Breast epithelium (tissue), 4 donors: ENCODE measurements around the gene FOLR1. TPM values are rescaled to one million over a fixed set of nuclear protein-coding genes. Genes with fewer than 3 reads are reported as not detected.

Source experiments
- DNase-seq, 2 donors: peaks; one replicate each; pipeline ENCODE4 v3.0.0-alpha.2; 2019; ENCODE audit warnings: low spot score in 2 of 2
- H3K27ac ChIP-seq, 2 donors: fragments of 200-600 bp; sonication (generic) in 1 of 2; one replicate each; pipeline ENCODE4 v1.5.1; 2016 to 2019; ENCODE audit warnings: mild to moderate bottlenecking in 1 of 2
- H3K27me3 ChIP-seq, 2 donors: fragments of 200-600 bp; sonication (generic) in 1 of 2; one replicate each; pipeline versions ENCODE4 v1.5.1 to v1.6.0; 2017 to 2019; ENCODE audit warnings: control low read depth in 1 of 2, mild to moderate bottlenecking in 1 of 2
- H3K36me3 ChIP-seq: fragments of 200-600 bp; one replicate; pipeline ENCODE4 v1.5.1; 2019
- H3K4me1 ChIP-seq, 2 donors: fragments of 200-600 bp; sonication (generic); one replicate each; pipeline ENCODE4 v1.5.1; 2016 to 2019; ENCODE audit warnings: control low read depth in 1 of 2
- H3K4me3 ChIP-seq, 3 donors: fragments of 200-600 bp; sonication (generic); 1 replicate in 2 of 3; 2 replicates in 1 of 3; pipeline ENCODE4 v1.5.1; 2016 to 2019; ENCODE audit warnings: mild to moderate bottlenecking in 3 of 3, moderate library complexity in 2 of 3
- H3K9me3 ChIP-seq, 2 donors: fragments of 200-600 bp; sonication (generic) in 1 of 2; one replicate each; pipeline ENCODE4 v1.5.1; 2016 to 2019; ENCODE audit warnings: control low read depth in 1 of 2
- POLR2A ChIP-seq: fragments of 450-650 bp; IDR thresholded peaks from one replicate; pipeline ENCODE4 v1.6.1; 2016; ENCODE audit warnings: antibody characterized with exemption, mild to moderate bottlenecking, moderate library complexity
- POLR2AphosphoS5 ChIP-seq, 3 donors: sonication (generic); formaldehyde crosslinking; IDR thresholded peaks; one replicate each; pipeline ENCODE4 v1.6.1; 2017; ENCODE audit warnings: antibody characterized with exemption in 3 of 3
- intact Hi-C: fragments of 100-400 bp; cut with DNase I; formaldehyde crosslinking; loops from one replicate; pipeline ENCODE4 v1.15.1; 2023; ENCODE audit warnings: low total_unique reads
- total RNA-seq, 3 donors: library from RNA; depleted of rRNA; stranded (reverse); fragments of >200 nt; gene quantifications; one replicate each; pipeline ENCODE4 v1.1.0, GENCODE V29; 2016
- TF ChIP-seq, protein P1 (sequence below), 3 donors: fragments of 450-650 bp; IDR thresholded peaks; one replicate each; pipeline ENCODE4 v1.5.1; 2016 to 2017; ENCODE audit warnings: antibody characterized with exemption in 3 of 3, mild to moderate bottlenecking in 3 of 3, moderate library complexity in 3 of 3

FOLR1 gene
- total RNA-seq, 3 donors from 2014 or later, result 11.8 to 45.2 TPM; not detected in 1

DNA sequence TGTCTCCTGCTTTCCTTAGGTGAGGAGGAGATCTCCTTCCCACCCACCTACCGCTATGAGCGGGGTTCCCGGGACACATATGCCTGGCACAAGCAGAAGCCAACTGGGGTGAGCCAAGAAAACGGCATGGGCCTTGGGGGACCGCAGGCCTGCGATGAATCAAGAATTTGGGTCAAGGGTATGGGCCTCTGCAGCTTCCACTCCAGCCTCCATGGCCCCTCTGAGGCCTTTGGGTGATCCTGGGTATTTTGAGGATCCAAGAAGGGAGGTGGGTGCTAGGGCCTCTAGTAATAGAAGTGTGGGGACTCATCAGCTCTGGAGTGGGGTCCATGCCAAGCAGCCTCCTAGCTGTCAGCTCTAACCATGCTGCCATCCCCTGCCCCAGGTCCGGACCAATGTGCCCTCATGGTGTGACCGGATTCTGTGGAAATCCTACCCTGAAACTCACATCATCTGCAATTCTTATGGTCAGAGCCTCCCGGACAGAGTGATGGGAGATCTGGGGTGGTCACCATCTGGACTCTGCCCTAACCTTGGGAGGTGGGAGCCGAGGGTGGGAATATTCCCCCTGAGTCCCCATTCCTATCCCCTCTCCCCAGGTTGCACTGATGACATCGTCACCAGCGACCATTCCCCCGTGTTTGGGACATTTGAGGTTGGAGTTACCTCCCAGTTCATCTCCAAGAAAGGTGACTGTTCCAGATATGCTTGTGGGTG, 41.3 kb downstream of the FOLR1 start:
- Histone ChIP-seq H3K27me3 (no peaks in the 10 kb centered on the region), H3K27ac (no peak overlapping the region), H3K9me3 (no peaks in the 10 kb centered on the region), H3K36me3 (peaks cover 5% of the 10 kb centered on the region), H3K4me1 (no peaks in the 10 kb centered on the region), H3K4me3 (no peak overlapping the region)
- no peak for TF ChIP-seq POLR2A
- TF ChIP-seq POLR2AphosphoS5 (IDR thresholded peaks at IDR 0.05), result no peak
- TF ChIP-seq, protein P1, sequence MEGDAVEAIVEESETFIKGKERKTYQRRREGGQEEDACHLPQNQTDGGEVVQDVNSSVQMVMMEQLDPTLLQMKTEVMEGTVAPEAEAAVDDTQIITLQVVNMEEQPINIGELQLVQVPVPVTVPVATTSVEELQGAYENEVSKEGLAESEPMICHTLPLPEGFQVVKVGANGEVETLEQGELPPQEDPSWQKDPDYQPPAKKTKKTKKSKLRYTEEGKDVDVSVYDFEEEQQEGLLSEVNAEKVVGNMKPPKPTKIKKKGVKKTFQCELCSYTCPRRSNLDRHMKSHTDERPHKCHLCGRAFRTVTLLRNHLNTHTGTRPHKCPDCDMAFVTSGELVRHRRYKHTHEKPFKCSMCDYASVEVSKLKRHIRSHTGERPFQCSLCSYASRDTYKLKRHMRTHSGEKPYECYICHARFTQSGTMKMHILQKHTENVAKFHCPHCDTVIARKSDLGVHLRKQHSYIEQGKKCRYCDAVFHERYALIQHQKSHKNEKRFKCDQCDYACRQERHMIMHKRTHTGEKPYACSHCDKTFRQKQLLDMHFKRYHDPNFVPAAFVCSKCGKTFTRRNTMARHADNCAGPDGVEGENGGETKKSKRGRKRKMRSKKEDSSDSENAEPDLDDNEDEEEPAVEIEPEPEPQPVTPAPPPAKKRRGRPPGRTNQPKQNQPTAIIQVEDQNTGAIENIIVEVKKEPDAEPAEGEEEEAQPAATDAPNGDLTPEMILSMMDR (IDR thresholded peaks at IDR 0.05), result no peak
- intact Hi-C loops, result no loop called here
- DNase-seq, result peak in 1 of 2 donors; percentile 15

DNA sequence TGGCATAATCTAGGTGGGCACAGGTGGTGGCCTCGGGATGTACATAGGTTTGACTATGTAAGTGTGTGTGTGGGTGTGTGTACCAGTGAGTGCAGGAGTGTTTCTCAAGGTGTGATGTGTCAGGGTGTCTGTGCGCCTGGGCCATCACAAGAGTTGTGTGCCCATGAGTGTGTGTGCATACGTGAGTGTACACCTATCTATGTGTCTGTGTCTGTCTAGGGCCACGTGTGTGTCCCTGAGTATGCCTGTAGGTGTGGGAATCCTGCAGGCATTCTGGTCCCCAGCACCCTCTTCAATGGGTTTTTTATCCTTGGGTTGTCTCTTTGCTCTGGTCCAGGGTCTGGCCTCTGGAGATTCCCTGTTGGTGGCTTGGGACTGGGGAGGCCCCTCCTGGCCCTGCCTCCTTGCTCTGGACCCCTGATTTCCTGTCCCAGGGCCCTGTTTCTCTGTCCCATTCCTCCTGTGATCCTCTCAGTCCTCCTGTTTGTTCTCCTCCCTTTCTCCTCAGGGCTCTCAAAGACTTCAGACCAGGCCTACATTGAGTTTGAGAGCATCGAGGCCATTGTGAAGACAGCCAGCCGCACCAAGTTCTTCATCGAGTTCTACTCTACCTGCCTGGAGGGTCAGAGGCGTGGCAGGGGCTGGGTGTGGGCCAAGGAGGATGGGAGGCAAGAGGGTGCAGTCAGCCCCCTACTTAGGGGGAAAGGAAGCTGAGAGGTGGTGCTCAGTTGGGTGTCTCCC, 42.0 kb downstream of the FOLR1 start:
- no peak for DNase-seq
- intact Hi-C loops, result no loop called here

GRCh38 chr11:72234514-72234830, 42.5 kb downstream of the FOLR1 start:
- Histone ChIP-seq H3K4me3 (no peak overlapping the region), H3K27me3 (no peaks in the 10 kb centered on the region), H3K36me3 (peaks cover 5% of the 10 kb centered on the region), H3K27ac (no peak overlapping the region), H3K4me1 (peaks cover 0 to under 1% of the 10 kb centered on the region in 2 donors), H3K9me3 (no peaks in the 10 kb centered on the region)
- intact Hi-C loops, result no loop called here
- TF ChIP-seq POLR2AphosphoS5 (IDR thresholded peaks at IDR 0.05) (no peak), POLR2A (no peak)
- TF ChIP-seq, protein P1 (IDR thresholded peaks at IDR 0.05), result no peak
- peak in 1 of 2 donors; percentile 11 for DNase-seq

More for the DNA sequence above, 42.0 kb downstream of the FOLR1 start:
- TF ChIP-seq, protein P1 (IDR thresholded peaks at IDR 0.05), result no peak
- TF ChIP-seq POLR2A (no peak), POLR2AphosphoS5 (IDR thresholded peaks at IDR 0.05) (no peak)
- no peak overlapping the region for H3K27ac ChIP-seq
- peaks cover 5% of the 10 kb centered on the region for H3K36me3 ChIP-seq
- no peaks in the 10 kb centered on the region for H3K27me3 ChIP-seq
- H3K4me1 ChIP-seq, result no peaks in the 10 kb centered on the region
- no peaks in the 10 kb centered on the region for H3K9me3 ChIP-seq
- no peak overlapping the region for H3K4me3 ChIP-seq

- no peaks in the 10 kb centered on the region for H3K9me3 ChIP-seq
- H3K4me3 ChIP-seq, result no peak overlapping the region
- intact Hi-C loops, result no loop called here
- H3K27me3 ChIP-seq, result no peaks in the 10 kb centered on the region
- H3K4me1 ChIP-seq, result peaks cover 0 to 5% of the 10 kb centered on the region in 2 donors
- TF ChIP-seq, protein P1 (IDR thresholded peaks at IDR 0.05), result no peak
- TF ChIP-seq POLR2A, result no peak
- no peak for TF ChIP-seq POLR2AphosphoS5 (IDR thresholded peaks at IDR 0.05)
- peaks cover 5% of the 10 kb centered on the region for H3K36me3 ChIP-seq
- peak in 1 of 2 donors; percentile 8 for DNase-seq
- no peak overlapping the region for H3K27ac ChIP-seq
Observed at GRCh38 chr11:72234920-72235319, 43.0 kb downstream of the FOLR1 start.
